Eye (tissue), 1 donor: ENCODE measurements around the gene AP1M2.
"Not testable (repeated sequence)": the region's sequence is repeated elsewhere in the genome, so short reads cannot be mapped to it uniquely, and the experiment has no call there.

Experiments used
- DNase-seq: peaks from one replicate; pipeline ENCODE4 v3.0.0-alpha.2; 2015

AP1M2 gene

GRCh38 chr19:10535613-10536012 lies 51.5 kb downstream of the AP1M2 start:
- no peak for DNase-seq

DNA sequence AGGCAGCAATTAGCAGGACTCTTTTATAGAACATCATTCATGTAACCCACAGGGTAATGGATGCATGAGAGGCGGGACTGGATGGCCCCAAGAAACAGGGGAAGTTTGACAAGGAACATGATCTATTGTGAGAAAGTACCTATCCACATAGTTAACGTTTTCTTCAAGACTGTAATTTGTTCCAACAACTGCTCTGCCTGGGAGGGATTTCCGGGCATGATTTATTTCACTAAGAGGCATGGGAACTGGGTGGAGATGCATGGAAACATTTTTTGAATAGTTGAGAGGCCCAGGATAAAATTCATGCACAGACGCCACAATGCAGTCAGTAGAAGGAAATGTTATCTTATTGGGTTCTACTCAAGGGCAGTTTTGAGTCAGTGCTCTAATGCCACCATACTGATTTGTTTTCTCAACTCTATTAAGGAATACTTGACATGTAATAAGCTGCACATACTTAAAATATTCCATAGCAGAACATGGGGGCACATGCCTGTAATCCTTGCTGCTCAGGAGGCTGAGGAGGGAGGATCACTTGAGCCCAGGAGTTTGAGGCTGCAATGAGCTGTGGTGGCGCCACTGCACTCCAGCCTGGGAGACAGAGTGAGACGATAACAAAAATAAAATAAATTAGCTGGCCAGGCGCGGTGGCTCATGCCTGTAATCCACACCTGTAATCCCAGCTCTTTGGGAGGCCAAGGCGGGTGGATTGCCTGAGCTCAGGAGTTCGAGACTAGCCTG lies 53.3 kb downstream of the AP1M2 start:
- DNase-seq, result no peak

GRCh38 chr19:10532457-10532856 lies 54.7 kb downstream of the AP1M2 start:
- no peak for DNase-seq

- DNase-seq, result not testable (repeated sequence)
Measured at GRCh38 chr19:10526887-10527286, 60.2 kb downstream of the AP1M2 start.

DNA sequence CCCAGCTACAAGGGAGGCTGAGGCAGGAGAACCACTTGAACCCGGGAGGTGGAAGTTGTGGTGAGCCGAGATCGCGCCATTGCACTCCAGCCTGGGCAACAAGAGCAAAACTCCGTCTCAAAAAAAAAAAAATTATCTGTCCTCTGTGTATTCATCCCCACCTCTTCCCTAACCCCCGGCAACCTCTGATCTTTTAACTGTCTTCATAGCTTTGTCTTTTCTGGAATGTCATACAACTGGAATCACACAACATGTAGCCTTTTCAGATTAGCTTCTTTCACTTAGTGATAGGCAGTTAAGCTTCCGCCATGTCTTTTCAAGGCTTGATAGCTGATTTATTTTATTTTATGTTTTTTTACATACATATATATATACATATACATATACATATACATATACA lies 61.5 kb downstream of the AP1M2 start:
- DNase-seq, result no peak

DNA sequence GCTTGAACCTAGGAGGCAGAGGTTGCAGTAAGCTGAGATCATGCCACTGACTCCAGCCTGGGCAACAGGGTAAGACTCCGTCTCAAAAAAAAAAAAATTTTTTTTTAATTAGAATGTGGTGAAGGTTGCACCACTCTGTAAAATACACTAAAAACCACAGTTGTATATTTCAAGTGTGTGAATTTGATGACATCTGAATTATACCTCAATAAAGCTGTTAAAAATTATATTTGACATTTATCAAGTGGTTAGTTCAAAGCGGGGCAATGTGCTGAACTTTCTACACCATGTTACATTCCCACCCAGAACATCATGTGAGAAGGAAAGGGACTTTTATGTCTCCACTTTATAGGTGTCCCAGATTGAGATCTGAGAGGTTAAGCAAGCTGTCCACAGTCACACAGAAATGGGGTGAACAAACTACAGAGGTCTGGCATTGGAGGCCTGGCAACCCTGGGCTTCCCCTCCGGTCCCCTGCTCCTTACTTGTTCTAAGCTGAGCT lies 63.9 kb downstream of the AP1M2 start:
- DNase-seq, result no peak
